Measurements from ENCODE around the gene TUBB3. TPM values are rescaled to one million over a fixed set of nuclear protein-coding genes. Genes with fewer than 3 reads are reported as not detected.

The TUBB3 gene
- total RNA-seq, 6 experiments from 2014 or later: 0.13 to 0.86 (median 0.36) TPM; not detected in 2

- H3K4me1 ChIP-seq: no peaks in the 10 kb centered on the region
- 77% methylated on average over 4 of the region's 6 CpGs for WGBS (ENCODE audit: insufficient coverage, low coverage, low lambda C conversion rate, missing lambda C conversion rate)
- H3K36me3 ChIP-seq: peaks cover 7 to 66% (median 26%) of the 10 kb centered on the region in 4 donors
- no peaks in the 10 kb centered on the region for H3K9me3 ChIP-seq
- H3K27ac ChIP-seq: no peak overlapping the region
- H3K27me3 ChIP-seq: no peaks in the 10 kb centered on the region
- ATAC-seq (no peak), DNase-seq (no peak)
- intact Hi-C loops (cut with DNase I): no loop called here
- no peak overlapping the region for H3K4me3 ChIP-seq
- no peak for TF ChIP-seq POLR2A (IDR thresholded peaks at IDR 0.05)
- TF ChIP-seq, protein P1, sequence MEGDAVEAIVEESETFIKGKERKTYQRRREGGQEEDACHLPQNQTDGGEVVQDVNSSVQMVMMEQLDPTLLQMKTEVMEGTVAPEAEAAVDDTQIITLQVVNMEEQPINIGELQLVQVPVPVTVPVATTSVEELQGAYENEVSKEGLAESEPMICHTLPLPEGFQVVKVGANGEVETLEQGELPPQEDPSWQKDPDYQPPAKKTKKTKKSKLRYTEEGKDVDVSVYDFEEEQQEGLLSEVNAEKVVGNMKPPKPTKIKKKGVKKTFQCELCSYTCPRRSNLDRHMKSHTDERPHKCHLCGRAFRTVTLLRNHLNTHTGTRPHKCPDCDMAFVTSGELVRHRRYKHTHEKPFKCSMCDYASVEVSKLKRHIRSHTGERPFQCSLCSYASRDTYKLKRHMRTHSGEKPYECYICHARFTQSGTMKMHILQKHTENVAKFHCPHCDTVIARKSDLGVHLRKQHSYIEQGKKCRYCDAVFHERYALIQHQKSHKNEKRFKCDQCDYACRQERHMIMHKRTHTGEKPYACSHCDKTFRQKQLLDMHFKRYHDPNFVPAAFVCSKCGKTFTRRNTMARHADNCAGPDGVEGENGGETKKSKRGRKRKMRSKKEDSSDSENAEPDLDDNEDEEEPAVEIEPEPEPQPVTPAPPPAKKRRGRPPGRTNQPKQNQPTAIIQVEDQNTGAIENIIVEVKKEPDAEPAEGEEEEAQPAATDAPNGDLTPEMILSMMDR (IDR thresholded peaks at IDR 0.05): no peak
Measured at GRCh38 chr16:89881368-89881730, 41.8 kb upstream of the TUBB3 start.

GRCh38 chr16:89883346-89884040, 39.6 kb upstream of the TUBB3 start:
- no peaks in the 10 kb centered on the region for H3K4me1 ChIP-seq
- ATAC-seq (no peak), DNase-seq (no peak)
- no peak for TF ChIP-seq POLR2A (IDR thresholded peaks at IDR 0.05)
- TF ChIP-seq, protein P1 (IDR thresholded peaks at IDR 0.05): no peak
- H3K36me3 ChIP-seq: peaks cover 7 to 84% (median 42%) of the 10 kb centered on the region in 4 donors
- H3K27ac ChIP-seq: no peak overlapping the region
- WGBS (ENCODE audit: insufficient coverage, low coverage, low lambda C conversion rate, missing lambda C conversion rate): 86% methylated on average over 12 of the region's 28 CpGs
- intact Hi-C loops (cut with DNase I): no loop called here
- no peaks in the 10 kb centered on the region for H3K27me3 ChIP-seq
- H3K4me3 ChIP-seq: no peak overlapping the region
- H3K9me3 ChIP-seq: no peaks in the 10 kb centered on the region

GRCh38 chr16:89884041-89884421, 39.1 kb upstream of the TUBB3 start:
- Histone ChIP-seq H3K4me3 (no peak overlapping the region), H3K9me3 (no peaks in the 10 kb centered on the region), H3K27ac (no peak overlapping the region), H3K4me1 (no peaks in the 10 kb centered on the region), H3K27me3 (no peaks in the 10 kb centered on the region), H3K36me3 (peaks cover 7 to 84% (median 43%) of the 10 kb centered on the region in 4 donors)
- 93% methylated on average over 3 of the region's 8 CpGs for WGBS (ENCODE audit: insufficient coverage, low coverage, low lambda C conversion rate, missing lambda C conversion rate)
- no peak for DNase-seq
- intact Hi-C loops (cut with DNase I): no loop called here
- TF ChIP-seq, protein P1 (IDR thresholded peaks at IDR 0.05): no peak
- no peak for TF ChIP-seq POLR2A (IDR thresholded peaks at IDR 0.05)
- peak in 1 of 4 donors; percentile 35 for ATAC-seq

DNA sequence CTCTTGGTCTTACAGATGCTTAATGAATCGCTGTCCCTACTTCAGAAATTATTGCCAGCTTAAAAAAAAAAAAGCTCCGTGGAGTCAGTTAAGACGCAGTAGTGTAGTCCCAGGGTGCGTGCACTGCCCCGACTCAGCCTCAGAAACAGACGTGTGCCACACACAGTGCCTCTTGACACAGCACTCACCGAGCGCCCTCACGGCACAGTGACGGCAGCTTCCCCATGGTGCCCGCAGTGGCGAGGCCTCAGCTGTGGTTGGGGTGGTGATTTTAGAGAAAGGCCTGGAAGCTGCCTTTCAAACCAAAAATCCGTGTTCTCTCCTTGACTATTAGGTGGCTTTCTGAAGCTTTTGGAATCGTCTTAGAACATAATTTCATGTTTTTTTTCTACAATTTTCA, 35.9 kb upstream of the TUBB3 start:
- Histone ChIP-seq H3K36me3 (peaks cover 7 to 92% (median 49%) of the 10 kb centered on the region in 4 donors), H3K27me3 (no peaks in the 10 kb centered on the region), H3K4me3 (no peak overlapping the region), H3K27ac (no peak overlapping the region), H3K9me3 (no peaks in the 10 kb centered on the region), H3K4me1 (no peaks in the 10 kb centered on the region)
- ATAC-seq (no peak), DNase-seq (no peak)
- intact Hi-C loops (cut with DNase I): no loop called here
- 92% methylated on average over 8 of the region's 14 CpGs for WGBS (ENCODE audit: insufficient coverage, low coverage, low lambda C conversion rate, missing lambda C conversion rate)
- no peak for TF ChIP-seq POLR2A (IDR thresholded peaks at IDR 0.05)
- TF ChIP-seq, protein P1 (IDR thresholded peaks at IDR 0.05): no peak

Data from right lobe of liver (tissue), 6 donors.